ENCODE results near the gene MINAR1.

The MINAR1 gene

GRCh38 chr15:79463781-79464270, 31.7 kb downstream of the MINAR1 start:
- TF ChIP-seq, protein P1, sequence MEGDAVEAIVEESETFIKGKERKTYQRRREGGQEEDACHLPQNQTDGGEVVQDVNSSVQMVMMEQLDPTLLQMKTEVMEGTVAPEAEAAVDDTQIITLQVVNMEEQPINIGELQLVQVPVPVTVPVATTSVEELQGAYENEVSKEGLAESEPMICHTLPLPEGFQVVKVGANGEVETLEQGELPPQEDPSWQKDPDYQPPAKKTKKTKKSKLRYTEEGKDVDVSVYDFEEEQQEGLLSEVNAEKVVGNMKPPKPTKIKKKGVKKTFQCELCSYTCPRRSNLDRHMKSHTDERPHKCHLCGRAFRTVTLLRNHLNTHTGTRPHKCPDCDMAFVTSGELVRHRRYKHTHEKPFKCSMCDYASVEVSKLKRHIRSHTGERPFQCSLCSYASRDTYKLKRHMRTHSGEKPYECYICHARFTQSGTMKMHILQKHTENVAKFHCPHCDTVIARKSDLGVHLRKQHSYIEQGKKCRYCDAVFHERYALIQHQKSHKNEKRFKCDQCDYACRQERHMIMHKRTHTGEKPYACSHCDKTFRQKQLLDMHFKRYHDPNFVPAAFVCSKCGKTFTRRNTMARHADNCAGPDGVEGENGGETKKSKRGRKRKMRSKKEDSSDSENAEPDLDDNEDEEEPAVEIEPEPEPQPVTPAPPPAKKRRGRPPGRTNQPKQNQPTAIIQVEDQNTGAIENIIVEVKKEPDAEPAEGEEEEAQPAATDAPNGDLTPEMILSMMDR (IDR thresholded peaks at IDR 0.05), result no peak
- DNase-seq (ENCODE audit: low spot score), result no peak
- Histone ChIP-seq H3K4me3 (no peak overlapping the region), H3K27ac (no peak overlapping the region)

- H3K27ac ChIP-seq, result no peak overlapping the region
- no peak overlapping the region for H3K4me3 ChIP-seq
- TF ChIP-seq, protein P1 (IDR thresholded peaks at IDR 0.05), result no peak
- no peak for DNase-seq (ENCODE audit: low spot score)
These were observed 34.4 kb downstream of the MINAR1 start for GRCh38 chr15:79466488-79466887.

DNA sequence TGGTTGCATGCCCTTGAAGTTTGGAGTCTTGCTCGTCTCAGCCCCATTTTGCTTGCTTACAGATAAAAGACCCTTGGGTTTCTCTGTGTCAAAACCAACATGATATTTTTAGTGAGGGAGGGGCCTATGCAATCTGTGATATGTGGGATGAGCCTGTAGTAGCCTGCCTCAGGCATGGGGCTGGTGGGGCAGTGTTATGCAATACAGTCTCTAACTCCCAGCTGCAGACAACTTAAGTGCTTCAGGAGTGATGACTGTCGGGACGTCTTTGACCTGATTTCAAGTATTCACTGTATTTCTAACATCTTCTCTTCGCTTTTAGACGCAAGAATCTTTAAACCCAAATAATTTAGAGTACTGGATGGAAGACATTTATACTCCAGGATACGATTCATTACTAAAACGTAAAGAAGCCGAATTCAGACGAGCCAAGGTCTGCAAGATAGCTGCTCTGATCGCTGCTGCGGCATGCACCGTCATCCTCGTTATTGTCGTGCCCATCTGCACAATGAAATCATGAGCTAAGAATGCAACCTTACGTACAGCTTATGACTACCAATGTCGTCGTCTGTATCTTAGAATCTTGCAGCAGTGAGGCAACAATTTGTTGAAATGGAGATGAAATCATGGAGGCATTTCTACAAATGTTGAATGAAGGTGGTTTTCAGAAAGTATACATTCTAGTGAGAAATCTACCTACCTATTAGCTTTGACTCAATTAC, 35.9 kb downstream of the MINAR1 start:
- no peak for DNase-seq (ENCODE audit: low spot score)
- no peak overlapping the region for H3K27ac ChIP-seq
- TF ChIP-seq, protein P1 (IDR thresholded peaks at IDR 0.05), result no peak

DNA sequence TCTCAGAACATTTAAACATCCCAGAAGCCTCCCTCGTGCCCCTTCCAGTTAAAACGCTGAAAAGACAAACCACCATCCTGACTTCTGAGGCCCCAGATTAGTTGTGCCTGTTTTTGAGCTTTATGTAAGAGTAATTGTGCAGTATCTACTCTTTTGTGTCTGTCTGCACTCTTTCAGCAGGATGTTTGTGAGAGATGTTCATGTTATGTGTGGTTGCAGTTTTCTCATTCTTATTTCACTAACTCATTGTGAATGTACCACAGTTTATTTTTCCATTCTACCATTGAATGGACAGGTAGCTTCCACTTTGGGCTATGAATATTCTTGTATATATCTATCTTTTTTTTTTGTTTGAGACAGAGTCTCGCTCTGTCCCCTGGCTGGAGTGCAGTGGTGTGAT, 40.3 kb downstream of the MINAR1 start:
- TF ChIP-seq, protein P1 (IDR thresholded peaks at IDR 0.05), result no peak
- DNase-seq (ENCODE audit: low spot score), result no peak
- H3K4me3 ChIP-seq, result no peak overlapping the region
- no peak overlapping the region for H3K27ac ChIP-seq

More for the DNA sequence above, 35.9 kb downstream of the MINAR1 start:
- H3K4me3 ChIP-seq, result no peak overlapping the region

DNA sequence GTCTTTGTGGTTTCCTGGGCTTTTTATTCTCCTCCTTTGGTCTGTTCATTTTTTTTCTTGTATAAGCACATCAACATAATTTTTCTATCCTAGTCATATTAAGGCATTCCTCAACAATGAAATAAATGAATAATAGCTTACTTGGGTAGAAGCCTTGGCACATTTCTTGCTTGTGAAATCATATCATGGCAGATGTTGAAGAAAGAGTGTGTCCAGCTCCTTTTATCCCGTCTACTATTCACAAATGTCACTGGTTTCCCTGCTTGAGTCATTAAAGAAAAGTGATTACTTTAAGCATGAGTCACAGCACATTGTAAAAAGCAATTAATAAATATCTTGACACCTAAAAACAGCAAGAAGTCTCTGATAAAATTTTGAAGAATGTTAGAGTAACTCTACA, 42.1 kb downstream of the MINAR1 start:
- H3K27ac ChIP-seq, result no peak overlapping the region
- TF ChIP-seq, protein P1 (IDR thresholded peaks at IDR 0.05), result no peak
- H3K4me3 ChIP-seq, result no peak overlapping the region
- DNase-seq (ENCODE audit: low spot score), result no peak

DNA sequence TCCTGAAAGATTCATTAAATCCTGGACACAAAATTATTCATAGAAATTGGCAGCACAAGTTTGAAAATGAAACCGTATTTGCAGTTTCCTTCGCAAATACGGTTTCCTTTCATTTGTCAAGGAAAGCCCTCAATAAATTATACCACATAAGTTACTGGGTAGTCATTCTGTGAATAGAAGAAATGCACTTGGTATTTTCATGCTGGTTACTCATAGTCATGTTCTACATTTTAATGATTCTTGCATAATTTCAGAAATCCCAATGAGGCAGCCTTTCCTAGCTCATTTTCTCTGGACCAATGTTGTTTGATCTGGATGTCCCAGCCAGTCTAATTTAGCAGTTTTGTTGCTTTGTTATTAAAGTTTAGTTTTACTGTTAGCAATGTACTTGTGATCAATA, 43.2 kb downstream of the MINAR1 start:
- H3K27ac ChIP-seq, result no peak overlapping the region
- no peak overlapping the region for H3K4me3 ChIP-seq
- TF ChIP-seq, protein P1 (IDR thresholded peaks at IDR 0.05), result no peak
- DNase-seq (ENCODE audit: low spot score), result no peak

DNA sequence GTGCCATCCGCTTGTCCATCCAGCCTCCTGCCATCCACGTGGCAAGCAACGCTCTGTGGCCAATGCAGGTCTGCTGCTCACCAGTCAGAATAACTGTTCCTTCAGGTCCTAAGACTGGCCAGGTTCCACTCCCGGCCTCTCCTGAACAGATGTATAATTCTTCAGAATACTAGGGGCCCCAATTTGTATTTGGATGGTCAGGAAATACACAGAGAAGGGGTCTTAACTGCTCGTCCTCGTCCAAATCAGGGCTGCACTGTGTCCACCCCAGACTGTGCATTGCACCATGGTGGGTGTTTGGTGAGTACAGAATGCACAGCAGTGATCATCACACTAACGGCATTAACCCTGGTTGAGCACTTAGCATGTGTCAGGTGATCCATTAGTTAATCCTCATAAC, 46.0 kb downstream of the MINAR1 start:
- TF ChIP-seq, protein P1 (IDR thresholded peaks at IDR 0.05), result no peak
- no peak for DNase-seq (ENCODE audit: low spot score)
- no peak overlapping the region for H3K27ac ChIP-seq
- H3K4me3 ChIP-seq, result no peak overlapping the region

Data from coronary artery (tissue), 2 donors.